GM19438 (cell line): ENCODE results near the gene TCAP.

Experiments used
- ATAC-seq: cut with Tn5 transposase; IDR thresholded peaks from one replicate; pipeline ENCODE4 v1.9.1; 2021; ENCODE audit warnings: low read depth; ENCODE audit not compliant: unreplicated experiment

The TCAP gene

GRCh38 chr17:39664581-39665561, at the start of gene TCAP:
Gene TCAP, plus strand, starts transcription at chr17:39665349. Its CDS starts 11 bp downstream, at chr17:39665360.
- ATAC-seq, result no peak

- no peak for ATAC-seq
Observed at GRCh38 chr17:39615434-39615833, 49.7 kb upstream of the TCAP start.

- ATAC-seq, result no peak
Observed at GRCh38 chr17:39617100-39617445, 48.1 kb upstream of the TCAP start.

- no peak for ATAC-seq
Observed at GRCh38 chr17:39617446-39618245, 47.5 kb upstream of the TCAP start.

GRCh38 chr17:39618246-39618913, 46.8 kb upstream of the TCAP start:
- ATAC-seq, result no peak

GRCh38 chr17:39618956-39619785, 46.0 kb upstream of the TCAP start:
- no peak for ATAC-seq

- ATAC-seq, result no peak
Observed at GRCh38 chr17:39619786-39620101, 45.4 kb upstream of the TCAP start.

GRCh38 chr17:39621523-39622379, 43.4 kb upstream of the TCAP start:
- no peak for ATAC-seq

GRCh38 chr17:39622380-39623006, 42.7 kb upstream of the TCAP start:
- ATAC-seq, result no peak

- ATAC-seq, result no peak
Observed at GRCh38 chr17:39623356-39623950, 41.7 kb upstream of the TCAP start.

GRCh38 chr17:39624313-39624712, 40.8 kb upstream of the TCAP start:
- no peak for ATAC-seq

GRCh38 chr17:39625198-39625785, 39.9 kb upstream of the TCAP start:
- ATAC-seq, result no peak

- ATAC-seq, result no peak
Observed at GRCh38 chr17:39626171-39627046, 38.7 kb upstream of the TCAP start, which contains the start of gene PPP1R1B. Gene PPP1R1B, plus strand, starts transcription at chr17:39626952. Its CDS starts 441 bp downstream, at chr17:39627393.

GRCh38 chr17:39627047-39627711, 38.0 kb upstream of the TCAP start:
- ATAC-seq, result no peak

- no peak for ATAC-seq
Observed at GRCh38 chr17:39627712-39628516, 37.2 kb upstream of the TCAP start.
